Measurements from ENCODE around the gene CLIP1.
"Not testable (repeated sequence)": the region's sequence is repeated elsewhere in the genome, so short reads cannot be mapped to it uniquely, and the experiment has no call there.

GRCh38 chr12:122444071-122444470, 21.6 kb upstream of the CLIP1 start:
- not testable (repeated sequence) for TF ChIP-seq CTCF (IDR thresholded peaks at IDR 0.05; ENCODE audit: insufficient read depth, low read depth, low read length); EZH2 (IDR thresholded peaks at IDR 0.05; ENCODE audit: insufficient read depth, low read length)
